Measurements from ENCODE around the gene GNL3.

Gene GNL3

GRCh38 chr3:52690560-52690959, 4.7 kb downstream of the GNL3 start:
- no peak for DNase-seq

- no peak for DNase-seq
These were observed 7.2 kb downstream of the GNL3 start for GRCh38 chr3:52693071-52693470.

GRCh38 chr3:52694528-52695189, 8.8 kb downstream of the GNL3 start:
- DNase-seq, result no peak

GRCh38 chr3:52695798-52696671, 10.2 kb downstream of the GNL3 start:
- no peak for DNase-seq

GRCh38 chr3:52696830-52697631, 11.2 kb downstream of the GNL3 start:
- DNase-seq, result no peak

GRCh38 chr3:52697632-52697965, 11.8 kb downstream of the GNL3 start:
- no peak for DNase-seq

GRCh38 chr3:52703341-52703740, 17.5 kb downstream of the GNL3 start:
- DNase-seq, result no peak

GRCh38 chr3:52704611-52705437, 19.0 kb downstream of the GNL3 start:
- DNase-seq, result no peak

- no peak for DNase-seq
These were observed 19.5 kb downstream of the GNL3 start for GRCh38 chr3:52705438-52705687.

GRCh38 chr3:52705688-52706686, 20.2 kb downstream of the GNL3 start, which contains the start of the genes GLT8D1 and SPCS1:
TSS of gene GLT8D1 (minus strand) at chr3:52705791. CDS start at chr3:52700460, 5,331 bp downstream.
TSS of gene SPCS1 (plus strand) at chr3:52706106. CDS start at chr3:52706247, 141 bp downstream.
- DNase-seq, result peak; percentile 85

GRCh38 chr3:52707585-52707984, 21.8 kb downstream of the GNL3 start:
- no peak for DNase-seq

- DNase-seq, result no peak
These were observed 24.7 kb downstream of the GNL3 start for GRCh38 chr3:52710512-52710911.

- no peak for DNase-seq
These were observed 26.7 kb downstream of the GNL3 start for GRCh38 chr3:52712291-52713212.

GRCh38 chr3:52714335-52715302, 28.8 kb downstream of the GNL3 start:
- no peak for DNase-seq

GRCh38 chr3:52715714-52716305, 30.0 kb downstream of the GNL3 start:
- DNase-seq, result no peak

- DNase-seq, result no peak
These were observed 33.8 kb downstream of the GNL3 start for GRCh38 chr3:52719618-52720017.

GRCh38 chr3:52721002-52721729, 35.3 kb downstream of the GNL3 start:
- no peak for DNase-seq

- no peak for DNase-seq
These were observed 35.8 kb downstream of the GNL3 start for GRCh38 chr3:52721730-52722008.
